ENCODE results near the gene CD27. TPM values are rescaled to one million over a fixed set of nuclear protein-coding genes. Genes with fewer than 3 reads are reported as not detected.

The CD27 gene
- total RNA-seq, 1 donor from 2014 or later: not detected

DNA sequence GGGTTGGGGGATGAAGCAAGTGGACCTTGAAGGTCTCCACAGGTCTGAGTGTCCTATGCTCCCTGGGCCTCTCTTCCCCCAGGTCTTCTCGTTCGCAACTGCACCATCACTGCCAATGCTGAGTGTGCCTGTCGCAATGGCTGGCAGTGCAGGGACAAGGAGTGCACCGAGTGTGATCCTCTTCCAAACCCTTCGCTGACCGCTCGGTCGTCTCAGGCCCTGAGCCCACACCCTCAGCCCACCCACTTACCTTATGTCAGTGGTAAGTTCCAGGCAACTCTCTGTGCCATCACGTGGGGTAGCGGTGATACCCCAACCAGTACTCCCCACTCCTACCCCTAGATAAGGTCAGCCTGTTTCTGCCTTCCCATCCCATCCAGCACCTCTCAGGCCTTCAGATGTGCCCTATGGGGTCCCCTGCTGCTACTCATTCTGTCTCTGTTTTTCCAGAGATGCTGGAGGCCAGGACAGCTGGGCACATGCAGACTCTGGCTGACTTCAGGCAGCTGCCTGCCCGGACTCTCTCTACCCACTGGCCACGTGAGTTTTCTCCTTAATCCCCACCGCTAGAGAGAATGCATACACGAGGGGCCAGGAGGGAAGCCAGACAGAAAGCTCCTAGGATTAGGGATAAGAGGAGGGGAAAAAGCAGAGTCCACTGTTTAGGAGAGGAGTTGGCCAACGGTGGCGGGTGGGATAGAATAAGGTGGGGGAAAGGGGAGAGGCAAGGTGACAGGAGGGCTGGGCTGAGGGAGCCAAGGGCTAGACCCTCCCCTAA, 5.5 kb downstream of the CD27 start:
- Mint-ChIP-seq H3K9me3 (no peaks in the 10 kb centered on the region), H3K4me3 (peak overlapping the region; percentile 78), H3K27me3 (ENCODE audit: low read depth) (no peaks in the 10 kb centered on the region), H3K4me1 (peaks cover 26% of the 10 kb centered on the region), H3K27ac (peak overlapping the region; percentile 93), H3K36me3 (peaks cover 3% of the 10 kb centered on the region)
- TF ChIP-seq, protein P1, sequence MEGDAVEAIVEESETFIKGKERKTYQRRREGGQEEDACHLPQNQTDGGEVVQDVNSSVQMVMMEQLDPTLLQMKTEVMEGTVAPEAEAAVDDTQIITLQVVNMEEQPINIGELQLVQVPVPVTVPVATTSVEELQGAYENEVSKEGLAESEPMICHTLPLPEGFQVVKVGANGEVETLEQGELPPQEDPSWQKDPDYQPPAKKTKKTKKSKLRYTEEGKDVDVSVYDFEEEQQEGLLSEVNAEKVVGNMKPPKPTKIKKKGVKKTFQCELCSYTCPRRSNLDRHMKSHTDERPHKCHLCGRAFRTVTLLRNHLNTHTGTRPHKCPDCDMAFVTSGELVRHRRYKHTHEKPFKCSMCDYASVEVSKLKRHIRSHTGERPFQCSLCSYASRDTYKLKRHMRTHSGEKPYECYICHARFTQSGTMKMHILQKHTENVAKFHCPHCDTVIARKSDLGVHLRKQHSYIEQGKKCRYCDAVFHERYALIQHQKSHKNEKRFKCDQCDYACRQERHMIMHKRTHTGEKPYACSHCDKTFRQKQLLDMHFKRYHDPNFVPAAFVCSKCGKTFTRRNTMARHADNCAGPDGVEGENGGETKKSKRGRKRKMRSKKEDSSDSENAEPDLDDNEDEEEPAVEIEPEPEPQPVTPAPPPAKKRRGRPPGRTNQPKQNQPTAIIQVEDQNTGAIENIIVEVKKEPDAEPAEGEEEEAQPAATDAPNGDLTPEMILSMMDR (IDR thresholded peaks at IDR 0.05; ENCODE audit: unreplicated experiment): no peak
- DNase-seq (ENCODE audit: low spot score in 2 of 2, unreplicated experiment in 2 of 2): no peak

DNA sequence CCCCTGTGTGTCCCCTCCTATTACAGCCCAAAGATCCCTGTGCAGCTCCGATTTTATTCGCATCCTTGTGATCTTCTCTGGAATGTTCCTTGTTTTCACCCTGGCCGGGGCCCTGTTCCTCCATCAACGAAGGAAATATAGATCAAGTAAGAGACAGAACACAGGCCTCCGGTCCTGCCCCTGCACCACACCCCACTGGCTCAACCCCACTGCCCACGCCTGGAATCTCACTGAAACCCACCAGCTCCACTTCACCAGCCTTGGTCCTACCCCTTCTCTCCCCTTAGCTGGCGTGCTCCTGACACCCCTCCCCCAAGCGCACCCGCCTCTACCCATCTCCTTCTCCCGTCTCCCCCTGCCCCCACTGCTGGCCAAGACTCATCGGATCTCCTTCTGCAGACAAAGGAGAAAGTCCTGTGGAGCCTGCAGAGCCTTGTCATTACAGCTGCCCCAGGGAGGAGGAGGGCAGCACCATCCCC, 6.2 kb downstream of the CD27 start:
- no peaks in the 10 kb centered on the region for H3K27me3 Mint-ChIP-seq (ENCODE audit: low read depth)
- DNase-seq (ENCODE audit: low spot score in 2 of 2, unreplicated experiment in 2 of 2): peak in 1 of 2 experiments; percentile 47
- H3K4me1 Mint-ChIP-seq: peaks cover 26% of the 10 kb centered on the region
- peak overlapping the region; percentile 78 for H3K4me3 Mint-ChIP-seq
- TF ChIP-seq, protein P1 (IDR thresholded peaks at IDR 0.05; ENCODE audit: unreplicated experiment): no peak
- no peaks in the 10 kb centered on the region for H3K9me3 Mint-ChIP-seq
- peaks cover 3% of the 10 kb centered on the region for H3K36me3 Mint-ChIP-seq
- peak overlapping the region; percentile 93 for H3K27ac Mint-ChIP-seq

DNA sequence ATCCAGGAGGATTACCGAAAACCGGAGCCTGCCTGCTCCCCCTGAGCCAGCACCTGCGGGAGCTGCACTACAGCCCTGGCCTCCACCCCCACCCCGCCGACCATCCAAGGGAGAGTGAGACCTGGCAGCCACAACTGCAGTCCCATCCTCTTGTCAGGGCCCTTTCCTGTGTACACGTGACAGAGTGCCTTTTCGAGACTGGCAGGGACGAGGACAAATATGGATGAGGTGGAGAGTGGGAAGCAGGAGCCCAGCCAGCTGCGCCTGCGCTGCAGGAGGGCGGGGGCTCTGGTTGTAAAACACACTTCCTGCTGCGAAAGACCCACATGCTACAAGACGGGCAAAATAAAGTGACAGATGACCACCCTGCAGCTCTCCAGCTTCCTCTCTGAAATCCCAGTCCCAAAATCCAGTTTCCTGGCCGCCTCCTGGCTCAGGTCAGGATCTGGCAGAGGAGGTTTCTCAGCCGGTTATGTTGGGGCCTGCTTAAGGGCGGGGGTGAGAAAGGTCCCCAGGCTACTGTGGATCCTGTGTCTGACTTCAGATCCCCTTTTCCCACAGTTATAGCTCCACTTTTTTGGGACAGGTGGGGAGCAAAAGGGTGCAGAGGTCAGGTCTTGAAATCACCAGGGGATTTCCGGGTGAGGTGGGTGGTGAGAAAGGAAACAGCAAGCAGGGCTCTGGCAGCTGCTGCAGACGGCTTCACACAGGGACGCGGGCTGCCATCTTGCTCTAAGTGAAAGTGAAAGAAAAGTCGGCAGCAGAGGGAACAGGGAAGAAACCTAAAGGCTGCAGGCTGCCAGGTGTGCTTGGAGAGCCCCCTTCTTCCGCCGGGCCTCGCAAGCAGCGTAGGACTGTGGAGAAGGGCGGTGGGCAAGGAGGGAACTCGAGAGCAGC, 6.8 kb downstream of the CD27 start, which contains the start of gene TAPBPL:
TSS of gene TAPBPL (plus strand) at position 695 of the 897 bp plus-strand sequence. CDS start 207 bp downstream, outside the sequence.
- Mint-ChIP-seq H3K27ac (peak within 1 kb of the TSS; percentile 93), H3K4me1 (peaks cover 26% of the 10 kb centered on the region), H3K9me3 (no peaks in the 10 kb centered on the region), H3K27me3 (ENCODE audit: low read depth) (no peaks in the 10 kb centered on the region), H3K36me3 (peaks cover 3% of the 10 kb centered on the region), H3K4me3 (peak within 1 kb of the TSS; percentile 78)
- TF ChIP-seq, protein P1 (IDR thresholded peaks at IDR 0.05; ENCODE audit: unreplicated experiment): no peak
- DNase-seq (ENCODE audit: low spot score in 2 of 2, unreplicated experiment in 2 of 2): peak in 1 of 2 experiments; percentile 62

DNA sequence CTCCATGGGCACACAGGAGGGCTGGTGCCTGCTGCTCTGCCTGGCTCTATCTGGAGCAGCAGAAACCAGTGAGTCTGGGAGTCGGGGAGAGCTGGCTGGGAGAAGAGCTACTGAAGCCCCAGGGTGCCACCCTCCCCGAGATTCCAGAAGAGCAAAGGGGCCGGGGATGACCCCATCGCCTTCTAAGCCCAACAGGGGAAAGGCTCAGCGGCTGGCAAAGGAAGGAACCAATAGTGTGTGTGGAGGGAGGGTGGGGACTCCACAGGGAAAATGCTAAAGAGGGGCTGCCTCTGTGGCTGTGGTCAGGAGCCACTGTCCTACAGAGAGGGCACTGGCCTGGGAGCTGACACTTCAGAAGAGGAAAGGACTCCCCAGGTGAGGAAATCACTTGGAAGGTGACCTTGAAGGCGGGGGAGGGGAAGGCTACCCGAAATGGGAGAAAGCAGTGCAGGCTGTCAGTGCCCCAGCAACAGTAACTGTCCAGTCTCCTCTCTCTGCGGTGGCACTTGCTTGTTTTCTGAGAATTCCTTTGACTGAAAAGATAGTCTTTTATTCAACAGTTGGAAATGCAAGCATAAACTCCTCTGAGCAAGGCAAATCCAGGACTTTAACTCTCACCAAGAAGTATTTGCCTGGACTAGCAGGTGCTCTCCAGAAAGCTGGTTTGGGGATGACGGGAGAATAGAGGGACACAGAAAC, 7.6 kb downstream of the CD27 start:
- peaks cover 3% of the 10 kb centered on the region for H3K36me3 Mint-ChIP-seq
- H3K4me3 Mint-ChIP-seq: peak overlapping the region; percentile 78
- H3K27ac Mint-ChIP-seq: peak overlapping the region; percentile 93
- no peaks in the 10 kb centered on the region for H3K9me3 Mint-ChIP-seq
- H3K27me3 Mint-ChIP-seq (ENCODE audit: low read depth): no peaks in the 10 kb centered on the region
- peaks cover 26% of the 10 kb centered on the region for H3K4me1 Mint-ChIP-seq
- no peak for DNase-seq (ENCODE audit: low spot score in 2 of 2, unreplicated experiment in 2 of 2)
- TF ChIP-seq, protein P1 (IDR thresholded peaks at IDR 0.05; ENCODE audit: unreplicated experiment): no peak

DNA sequence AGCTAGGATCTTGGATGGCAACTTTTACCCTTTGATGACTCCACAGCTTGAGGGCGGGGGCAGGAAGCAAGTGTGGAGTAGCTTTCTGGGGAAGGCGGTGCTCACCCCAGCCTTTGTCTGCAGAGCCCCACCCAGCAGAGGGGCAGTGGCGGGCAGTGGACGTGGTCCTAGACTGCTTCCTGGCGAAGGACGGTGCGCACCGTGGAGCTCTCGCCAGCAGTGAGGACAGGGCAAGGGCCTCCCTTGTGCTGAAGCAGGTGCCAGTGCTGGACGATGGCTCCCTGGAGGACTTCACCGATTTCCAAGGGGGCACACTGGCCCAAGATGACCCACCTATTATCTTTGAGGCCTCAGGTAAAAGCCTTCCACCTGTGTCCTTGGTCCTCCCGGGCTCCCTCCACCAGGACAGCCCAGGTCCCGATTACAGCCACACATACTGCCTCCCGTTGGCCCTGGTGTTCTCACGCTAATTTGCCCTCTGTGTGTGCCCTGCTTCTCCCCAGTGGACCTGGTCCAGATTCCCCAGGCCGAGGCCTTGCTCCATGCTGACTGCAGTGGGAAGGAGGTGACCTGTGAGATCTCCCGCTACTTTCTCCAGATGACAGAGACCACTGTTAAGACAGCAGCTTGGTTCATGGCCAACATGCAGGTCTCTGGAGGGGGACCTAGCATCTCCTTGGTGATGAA, 8.3 kb downstream of the CD27 start:
- Mint-ChIP-seq H3K9me3 (no peaks in the 10 kb centered on the region), H3K27me3 (ENCODE audit: low read depth) (no peaks in the 10 kb centered on the region), H3K27ac (peak overlapping the region; percentile 93), H3K4me1 (peaks cover 26% of the 10 kb centered on the region), H3K36me3 (peaks cover 2% of the 10 kb centered on the region), H3K4me3 (no peak overlapping the region)
- TF ChIP-seq, protein P1 (IDR thresholded peaks at IDR 0.05; ENCODE audit: unreplicated experiment): no peak
- no peak for DNase-seq (ENCODE audit: low spot score in 2 of 2, unreplicated experiment in 2 of 2)
